K562 (cell line): ENCODE data around the gene ABCA7. TPM values are rescaled to one million over a fixed set of nuclear protein-coding genes. Genes with fewer than 3 reads are reported as not detected.
A peak's percentile ranks its signal among the peaks of the same experiment; 100 is the strongest.

ENCODE experiments used
- CREB1 ChIP-seq, 2 experiments: sonication (generic) in 1 of 2; formaldehyde crosslinking in 1 of 2; IDR thresholded peaks; 2 replicates each; pipeline versions ENCODE4 v1.6.1 to v1.8.0; 2012 to 2022; ENCODE audit warnings: inconsistent platforms in 1 of 2, mild to moderate bottlenecking in 1 of 2, missing genetic modification reagents in 1 of 2, moderate library complexity in 1 of 2
- EGR1 ChIP-seq: fragments of 450-650 bp; conservative IDR thresholded peaks from 2 replicates; pipeline ENCODE4 v1.6.1; 2017; ENCODE audit warnings: mild to moderate bottlenecking
- ELF2 ChIP-seq: fragments of 250-450 bp; sonication (Bioruptor Pico); IDR thresholded peaks from 2 replicates; pipeline ENCODE4 v1.5.0; 2021; ENCODE audit warnings: mild to moderate bottlenecking
- FOXJ2 ChIP-seq: fragments of 200-800 bp; sonication (Bioruptor generic); IDR thresholded peaks from 2 replicates; pipeline ENCODE4 v1.6.1; 2016; ENCODE audit warnings: missing genetic modification characterization, missing compliant biosample characterization
- FOXP1 ChIP-seq: sonication (generic); formaldehyde crosslinking; IDR thresholded peaks from 2 replicates; pipeline ENCODE4 v1.8.0; 2022; ENCODE audit warnings: mild to moderate bottlenecking, missing genetic modification reagents
- HCFC1 ChIP-seq: IDR thresholded peaks from 2 replicates; pipeline ENCODE4 v1.6.1; 2012; ENCODE audit warnings: low read depth, low read length, improper control_type of control experiment
- ILF3 ChIP-seq: fragments of 450-650 bp; IDR thresholded peaks from 2 replicates; pipeline ENCODE4 v1.6.1; 2018; ENCODE audit warnings: antibody characterized with exemption, mild to moderate bottlenecking, moderate library complexity, borderline replicate concordance
- KDM5B ChIP-seq: fragments of 200-600 bp; sonication (generic); IDR thresholded peaks from 2 replicates; pipeline ENCODE4 v1.6.1; 2012; ENCODE audit warnings: low read depth, mild to moderate bottlenecking, moderate library complexity, low read length, control low read depth, inconsistent platforms; ENCODE audit not compliant: insufficient replicate concordance
- MEF2A ChIP-seq: IDR thresholded peaks from 2 replicates; pipeline ENCODE4 v1.6.1; 2011; ENCODE audit warnings: low read depth, mild to moderate bottlenecking, low read length, moderate library complexity; ENCODE audit not compliant: control insufficient read depth
- PHF21A ChIP-seq: fragments of 450-650 bp; IDR thresholded peaks from 2 replicates; pipeline ENCODE4 v1.6.1; 2017; ENCODE audit warnings: low read depth, borderline replicate concordance
- PHF8 ChIP-seq: fragments of 200-600 bp; sonication (generic); IDR thresholded peaks from 2 replicates; pipeline ENCODE4 v1.6.1; 2012; ENCODE audit warnings: mixed run types, mild to moderate bottlenecking, inconsistent platforms, low read length, moderate library complexity, borderline replicate concordance
- RCOR1 ChIP-seq, 2 experiments: IDR thresholded peaks; 2 replicates each; pipeline ENCODE4 v1.6.1; 2012; ENCODE audit warnings: low read depth in 2 of 2, low read length in 2 of 2, borderline replicate concordance in 1 of 2, improper control_type of control experiment in 1 of 2
- SIX5 ChIP-seq, 2 experiments: IDR thresholded peaks; 2 replicates each; pipeline ENCODE4 v1.6.1; 2011; ENCODE audit warnings: low read length in 2 of 2, borderline replicate concordance in 1 of 2, low read depth in 1 of 2, mild to moderate bottlenecking in 1 of 2, moderate library complexity in 1 of 2; ENCODE audit not compliant: insufficient read depth in 1 of 2
- TARDBP ChIP-seq: fragments of 450-650 bp; IDR thresholded peaks from 2 replicates; pipeline ENCODE4 v1.6.1; 2016
- ZFPM2 ChIP-seq: fragments of 250-450 bp; sonication (Bioruptor Pico); IDR thresholded peaks from 2 replicates; pipeline ENCODE4 v1.5.1; 2022; ENCODE audit warnings: mild to moderate bottlenecking
- ZFX ChIP-seq: sonication (generic); formaldehyde crosslinking; IDR thresholded peaks from 2 replicates; pipeline ENCODE4 v1.8.0; 2022; ENCODE audit warnings: mild to moderate bottlenecking, missing genetic modification reagents, moderate library complexity
- ZNF586 ChIP-seq: fragments of 450-650 bp; formaldehyde crosslinking; conservative IDR thresholded peaks from 2 replicates; pipeline ENCODE4 v1.4.0; 2020; ENCODE audit warnings: mild to moderate bottlenecking, moderate library complexity
- polyA plus RNA-seq, 8 experiments: library from polyadenylated mRNA; depleted of rRNA in 4 of 8; stranded (reverse) in 5 of 8; unstranded in 3 of 8; fragments of >200 nt; fragmentation: Nextera tagmentation in 2 of 8; fragmentation: Illumina TruSeq in 1 of 8; extraction: Ambion mirVana in 2 of 8; extraction: Trizol in 1 of 8; gene quantifications; 2 replicates each; pipeline versions ENCODE4 v1.2.1 to v1.2.3, GENCODE V29; 2011 to 2014; ENCODE audit warnings: inconsistent platforms in 1 of 8, missing spikeins in 1 of 8
- total RNA-seq, 7 experiments: library from RNA; depleted of rRNA in 6 of 7; stranded (reverse); fragments of >200 nt in 6 of 7; fragmentation: Illumina TruSeq in 2 of 7; extraction: Trizol in 2 of 7; gene quantifications; 2 replicates each; pipeline versions ENCODE4 v1.2.1 to v1.2.3, GENCODE V29; 2011 to 2021; ENCODE audit warnings: low replicate concordance in 1 of 7
- TF ChIP-seq, protein P1 (sequence below): fragments of 250-450 bp; sonication (Bioruptor Pico); IDR thresholded peaks from 2 replicates; pipeline ENCODE4 v1.8.0; 2022; ENCODE audit warnings: moderate library complexity, mild to moderate bottlenecking, inconsistent platforms
- TF ChIP-seq, protein P2 (sequence below): fragments of 450-650 bp; formaldehyde crosslinking; IDR thresholded peaks from 2 replicates; pipeline ENCODE4 v1.4.0; 2022; ENCODE audit warnings: missing genetic modification characterization

Gene ABCA7
- total and polyA plus RNA-seq, 9 of the 15 experiments (the other 6 are each of a cell fraction or from before 2014, with no cell fraction given) = 2.3 to 96.1 (median 31.2) TPM

DNA sequence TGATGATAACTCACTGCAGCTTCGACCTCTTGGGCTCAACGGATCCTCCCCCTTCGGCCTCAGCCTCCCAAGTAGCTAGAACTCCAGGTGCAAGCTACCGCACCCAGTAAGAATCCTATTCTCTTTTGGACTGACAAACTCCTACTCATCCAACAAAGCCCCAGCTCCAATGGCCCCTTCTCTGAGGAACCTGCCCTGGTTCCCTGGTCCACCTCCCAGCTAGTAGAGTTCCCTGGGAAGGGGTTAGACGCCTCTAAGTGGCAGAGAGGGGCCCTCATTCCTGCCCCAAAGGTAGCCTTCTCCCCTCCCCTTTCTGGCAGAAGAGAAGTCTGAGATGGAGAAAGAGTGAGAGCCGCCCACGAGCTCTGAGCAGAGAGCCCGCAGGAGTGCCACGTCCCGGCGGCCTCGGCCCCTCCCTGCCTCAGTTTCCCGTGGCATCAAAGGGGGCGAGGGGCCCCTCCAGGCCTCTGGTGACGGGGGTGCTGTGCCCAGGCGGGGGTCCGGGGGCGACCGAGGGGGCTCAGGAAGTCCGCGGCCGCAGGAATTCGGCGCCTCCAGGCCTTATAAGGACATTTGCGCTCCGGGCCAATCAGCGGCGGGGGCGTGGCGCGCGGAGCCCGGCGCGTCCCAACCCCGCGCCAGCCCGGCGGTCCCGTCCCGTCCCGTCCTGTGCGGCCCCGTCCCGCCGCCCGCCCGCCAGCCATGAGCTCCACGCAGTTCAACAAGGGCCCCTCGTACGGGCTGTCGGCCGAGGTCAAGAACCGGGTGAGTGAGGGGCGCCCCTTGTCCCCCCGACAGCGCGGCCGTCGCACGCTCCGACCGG, 13.7 kb upstream of the ABCA7 start, which contains the start of gene CNN2 (continued):
- TF ChIP-seq KDM5B = peak; percentile 70
- 0 out of 2 replicates have a peak, but pooled peaks have one; percentile 45 for TF ChIP-seq PHF21A
- 0 out of 2 replicates have a peak, but pooled peaks have one; percentile 20 for TF ChIP-seq ZFPM2
- TF ChIP-seq FOXP1 (CRISPR knock-in tag) = peak; percentile 64; the same call in 1 of the 2 replicates
- TF ChIP-seq MEF2A = no peak
- TF ChIP-seq, protein P1, sequence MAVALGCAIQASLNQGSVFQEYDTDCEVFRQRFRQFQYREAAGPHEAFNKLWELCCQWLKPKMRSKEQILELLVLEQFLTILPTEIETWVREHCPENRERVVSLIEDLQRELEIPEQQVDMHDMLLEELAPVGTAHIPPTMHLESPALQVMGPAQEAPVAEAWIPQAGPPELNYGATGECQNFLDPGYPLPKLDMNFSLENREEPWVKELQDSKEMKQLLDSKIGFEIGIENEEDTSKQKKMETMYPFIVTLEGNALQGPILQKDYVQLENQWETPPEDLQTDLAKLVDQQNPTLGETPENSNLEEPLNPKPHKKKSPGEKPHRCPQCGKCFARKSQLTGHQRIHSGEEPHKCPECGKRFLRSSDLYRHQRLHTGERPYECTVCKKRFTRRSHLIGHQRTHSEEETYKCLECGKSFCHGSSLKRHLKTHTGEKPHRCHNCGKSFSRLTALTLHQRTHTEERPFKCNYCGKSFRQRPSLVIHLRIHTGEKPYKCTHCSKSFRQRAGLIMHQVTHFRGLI (CRISPR knock-in tag) = no peak
- TF ChIP-seq TARDBP = peak; percentile 73; the same call in 1 of the 2 replicates
- no peak for TF ChIP-seq FOXJ2 (tag)
- TF ChIP-seq SIX5 (IDR thresholded peaks at IDR 0.05; ENCODE audit: borderline replicate concordance in 1 of 2, insufficient read depth in 1 of 2, low read depth in 1 of 2, low read length in 2 of 2) = no peak
- no peak for TF ChIP-seq ILF3
- no peak for TF ChIP-seq HCFC1
- peak in 1 of 2 experiments; percentile 41; a peak in 1 of 4 replicates for TF ChIP-seq RCOR1 (IDR thresholded peaks at IDR 0.05; ENCODE audit: borderline replicate concordance in 1 of 2, low read depth in 2 of 2, low read length in 2 of 2)
- TF ChIP-seq EGR1 = peak; percentile 79
- TF ChIP-seq PHF8 = peak; percentile 64; the same call in 1 of the 2 replicates
- peak; percentile 49 for TF ChIP-seq ZFX
- no peak for TF ChIP-seq ZNF586 (CRISPR knock-in tag)
- 0 out of 2 replicates have a peak, but pooled peaks have one; percentile 35 for TF ChIP-seq ELF2
- TF ChIP-seq, protein P2, sequence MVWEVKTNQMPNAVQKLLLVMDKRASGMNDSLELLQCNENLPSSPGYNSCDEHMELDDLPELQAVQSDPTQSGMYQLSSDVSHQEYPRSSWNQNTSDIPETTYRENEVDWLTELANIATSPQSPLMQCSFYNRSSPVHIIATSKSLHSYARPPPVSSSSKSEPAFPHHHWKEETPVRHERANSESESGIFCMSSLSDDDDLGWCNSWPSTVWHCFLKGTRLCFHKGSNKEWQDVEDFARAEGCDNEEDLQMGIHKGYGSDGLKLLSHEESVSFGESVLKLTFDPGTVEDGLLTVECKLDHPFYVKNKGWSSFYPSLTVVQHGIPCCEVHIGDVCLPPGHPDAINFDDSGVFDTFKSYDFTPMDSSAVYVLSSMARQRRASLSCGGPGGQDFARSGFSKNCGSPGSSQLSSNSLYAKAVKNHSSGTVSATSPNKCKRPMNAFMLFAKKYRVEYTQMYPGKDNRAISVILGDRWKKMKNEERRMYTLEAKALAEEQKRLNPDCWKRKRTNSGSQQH = no peak
- peak; percentile 57; the same call in 1 of the 2 replicates for TF ChIP-seq CREB1 (IDR thresholded peaks at IDR 0.05)
- TF ChIP-seq CREB1 (CRISPR knock-in tag; IDR thresholded peaks at IDR 0.05) = no peak
